Measurements from ENCODE around the gene ADPRHL1.

ADPRHL1 gene

DNA sequence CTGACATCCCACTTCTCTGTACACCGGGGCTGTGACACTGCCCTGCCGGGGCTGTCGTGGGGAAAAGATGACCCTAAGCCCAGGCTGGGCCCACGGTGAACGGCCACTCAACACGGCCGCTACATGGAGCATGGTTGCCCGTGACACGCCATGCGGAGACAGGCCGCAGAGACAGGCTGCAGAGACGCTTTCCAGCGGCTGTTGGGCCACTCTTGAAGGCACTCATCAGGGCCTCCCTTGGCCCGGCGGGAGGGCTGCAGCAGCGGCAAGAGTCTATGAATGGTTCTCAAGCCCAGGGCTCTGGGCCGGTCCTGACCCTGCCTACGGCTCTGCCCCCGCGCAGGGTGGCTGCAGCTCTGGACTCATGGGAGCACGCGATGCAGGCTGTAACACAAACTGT lies 22.1 kb downstream of the ADPRHL1 start:
- TF ChIP-seq, protein P1, sequence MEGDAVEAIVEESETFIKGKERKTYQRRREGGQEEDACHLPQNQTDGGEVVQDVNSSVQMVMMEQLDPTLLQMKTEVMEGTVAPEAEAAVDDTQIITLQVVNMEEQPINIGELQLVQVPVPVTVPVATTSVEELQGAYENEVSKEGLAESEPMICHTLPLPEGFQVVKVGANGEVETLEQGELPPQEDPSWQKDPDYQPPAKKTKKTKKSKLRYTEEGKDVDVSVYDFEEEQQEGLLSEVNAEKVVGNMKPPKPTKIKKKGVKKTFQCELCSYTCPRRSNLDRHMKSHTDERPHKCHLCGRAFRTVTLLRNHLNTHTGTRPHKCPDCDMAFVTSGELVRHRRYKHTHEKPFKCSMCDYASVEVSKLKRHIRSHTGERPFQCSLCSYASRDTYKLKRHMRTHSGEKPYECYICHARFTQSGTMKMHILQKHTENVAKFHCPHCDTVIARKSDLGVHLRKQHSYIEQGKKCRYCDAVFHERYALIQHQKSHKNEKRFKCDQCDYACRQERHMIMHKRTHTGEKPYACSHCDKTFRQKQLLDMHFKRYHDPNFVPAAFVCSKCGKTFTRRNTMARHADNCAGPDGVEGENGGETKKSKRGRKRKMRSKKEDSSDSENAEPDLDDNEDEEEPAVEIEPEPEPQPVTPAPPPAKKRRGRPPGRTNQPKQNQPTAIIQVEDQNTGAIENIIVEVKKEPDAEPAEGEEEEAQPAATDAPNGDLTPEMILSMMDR (IDR thresholded peaks at IDR 0.05): no peak

DNA sequence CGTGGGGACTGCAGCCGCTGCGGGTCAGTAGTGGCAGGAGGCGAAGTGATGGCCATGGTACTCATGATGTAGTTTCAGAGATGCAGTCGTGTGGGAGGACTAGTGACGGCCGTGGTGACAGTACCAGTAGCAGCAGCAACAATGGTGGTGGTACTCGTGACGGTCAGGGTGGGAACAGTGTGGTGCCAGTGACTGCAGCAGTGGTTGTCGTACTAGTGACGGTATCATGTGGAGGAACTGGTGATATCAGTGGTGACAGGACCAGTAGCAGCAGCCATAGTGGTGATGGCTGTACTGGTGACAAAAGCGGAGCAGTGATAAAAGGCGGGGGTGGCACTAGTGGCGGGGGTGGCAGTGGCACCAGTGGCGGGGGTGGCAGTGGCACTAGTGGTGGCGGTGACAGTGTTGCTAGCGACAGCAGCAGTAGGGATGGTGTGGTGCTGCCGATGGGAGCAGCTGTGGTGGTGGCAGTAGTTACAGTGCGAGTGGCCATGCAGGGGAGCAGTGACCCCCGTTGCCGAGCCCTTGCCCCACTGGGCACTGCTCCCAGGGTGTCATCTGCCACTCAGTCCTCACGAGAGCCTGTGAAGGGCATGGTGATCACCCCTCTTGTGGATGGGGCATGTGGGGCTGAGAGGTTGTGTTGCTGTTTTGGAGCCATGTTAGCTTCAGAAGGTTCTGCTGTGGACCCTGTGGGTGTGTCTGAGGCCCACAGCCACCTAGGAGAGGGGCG lies 22.7 kb downstream of the ADPRHL1 start:
- TF ChIP-seq, protein P1 (IDR thresholded peaks at IDR 0.05): no peak

DNA sequence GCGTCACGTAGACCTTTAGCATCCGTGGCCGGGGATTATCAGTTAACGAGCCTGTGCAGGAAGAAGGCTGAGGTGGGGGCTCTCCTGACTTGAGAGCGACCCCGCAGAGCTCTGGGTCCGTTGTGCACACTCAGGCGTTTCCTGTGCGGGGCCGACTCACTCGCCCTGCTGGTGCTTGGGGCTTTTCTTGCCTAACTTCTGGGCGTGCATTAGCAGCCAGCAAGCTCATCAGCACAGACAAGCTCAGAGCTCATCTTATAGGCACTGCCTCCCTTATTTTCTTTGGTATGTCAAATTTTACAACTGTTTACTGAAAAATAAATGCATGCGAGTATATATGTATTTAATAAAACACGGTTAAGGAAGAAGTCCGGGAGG lies 23.7 kb downstream of the ADPRHL1 start:
- TF ChIP-seq, protein P1 (IDR thresholded peaks at IDR 0.05): no peak

DNA sequence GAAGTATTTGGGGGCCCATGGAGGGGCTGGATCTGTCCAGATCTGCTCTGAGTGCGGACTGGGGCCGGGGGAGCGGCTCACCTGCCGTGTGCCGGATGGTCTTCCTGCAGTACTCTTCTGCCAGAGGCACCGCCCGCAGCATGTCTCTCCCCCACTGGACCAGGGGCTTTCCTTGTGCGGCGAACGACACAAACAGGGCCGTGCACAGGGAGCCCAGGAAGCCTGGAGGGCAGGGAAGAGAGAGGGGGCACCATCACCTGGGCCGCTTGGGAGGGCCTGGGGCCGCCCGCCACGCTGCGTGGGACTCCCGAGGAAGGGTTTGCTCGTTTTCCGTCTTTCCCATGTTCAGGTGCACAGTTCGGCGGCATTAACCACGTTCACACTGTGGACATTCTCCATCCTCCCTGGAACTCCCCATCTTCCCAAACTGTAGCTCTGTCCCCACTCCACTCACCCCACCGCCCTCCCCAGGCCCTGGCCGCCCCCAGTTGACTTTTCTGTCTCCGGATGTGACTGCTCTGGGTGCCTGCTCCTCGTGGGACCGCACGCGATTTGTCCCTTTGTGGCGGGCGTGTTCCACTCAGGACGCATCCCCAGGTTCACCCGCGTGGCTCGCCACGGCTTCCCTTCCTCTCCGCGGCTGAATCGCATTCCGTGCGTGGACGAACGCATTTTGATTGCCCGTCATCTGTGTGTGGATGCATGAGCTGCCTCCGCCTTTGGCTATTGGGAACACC lies 24.2 kb downstream of the ADPRHL1 start:
- TF ChIP-seq, protein P1 (IDR thresholded peaks at IDR 0.05): no peak

DNA sequence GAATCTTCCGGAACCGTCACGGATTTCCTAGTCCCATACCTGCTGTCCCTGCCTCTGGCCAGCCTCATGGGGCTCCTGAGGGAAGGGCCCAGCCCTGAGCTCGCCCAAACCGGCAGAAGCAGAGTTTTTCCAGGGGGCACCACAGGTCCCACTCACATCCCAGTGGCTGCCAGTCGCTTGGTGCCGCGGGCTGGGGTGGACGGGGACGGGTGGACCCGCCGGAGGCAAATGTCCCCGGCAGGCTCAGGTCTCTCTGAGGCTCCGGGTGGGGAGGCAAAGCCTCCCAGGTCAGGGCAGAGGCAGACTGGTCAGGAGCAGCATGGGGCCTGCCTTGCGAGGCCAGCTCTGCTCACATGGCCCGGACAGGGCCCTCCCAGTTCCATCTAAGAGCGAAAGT lies 24.8 kb downstream of the ADPRHL1 start:
- TF ChIP-seq, protein P1 (IDR thresholded peaks at IDR 0.05): no peak

DNA sequence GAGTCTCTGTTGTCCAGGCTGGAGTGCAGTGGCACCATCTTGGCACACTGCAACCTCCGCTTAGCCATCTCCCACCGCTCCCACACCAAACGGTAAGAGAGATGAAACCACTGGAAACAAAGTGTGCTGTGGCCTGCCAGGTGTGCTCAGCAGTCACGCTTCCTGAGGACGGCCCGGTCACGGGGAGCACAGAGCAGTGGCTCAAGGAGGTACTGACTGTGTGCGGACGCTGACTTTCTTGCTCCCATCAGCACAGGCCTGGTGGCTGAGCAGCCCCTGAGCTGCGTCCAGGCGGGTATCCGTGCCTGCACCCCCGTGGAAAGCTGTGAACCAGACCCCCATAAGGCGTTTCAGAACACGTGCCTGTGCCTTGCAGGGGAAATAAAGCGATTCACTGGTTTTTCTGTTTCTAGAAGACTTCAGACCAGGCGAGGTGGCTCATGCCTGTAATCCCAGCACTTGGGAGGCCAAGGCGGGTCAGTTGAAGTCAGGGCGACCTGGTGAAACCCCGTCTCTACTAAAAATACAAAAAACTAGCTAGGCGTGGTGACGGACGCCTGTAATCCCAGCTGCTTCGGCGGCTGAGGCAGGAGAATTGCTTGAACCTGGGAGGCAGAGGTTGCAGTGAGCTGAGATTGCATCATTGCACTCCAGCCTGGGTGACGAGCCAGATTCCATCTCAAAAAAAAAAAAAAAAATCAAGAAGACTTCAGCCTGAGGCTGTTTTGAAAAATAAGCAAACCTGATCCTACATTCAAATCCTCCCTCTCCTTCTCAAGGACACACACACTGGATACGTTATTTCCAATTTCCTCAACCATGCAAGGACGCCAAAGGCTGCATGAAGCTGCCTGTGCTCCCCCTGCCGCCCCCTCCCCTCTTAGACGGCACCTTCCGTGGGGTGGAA lies 25.5 kb downstream of the ADPRHL1 start:
- TF ChIP-seq, protein P1 (IDR thresholded peaks at IDR 0.05): no peak

DNA sequence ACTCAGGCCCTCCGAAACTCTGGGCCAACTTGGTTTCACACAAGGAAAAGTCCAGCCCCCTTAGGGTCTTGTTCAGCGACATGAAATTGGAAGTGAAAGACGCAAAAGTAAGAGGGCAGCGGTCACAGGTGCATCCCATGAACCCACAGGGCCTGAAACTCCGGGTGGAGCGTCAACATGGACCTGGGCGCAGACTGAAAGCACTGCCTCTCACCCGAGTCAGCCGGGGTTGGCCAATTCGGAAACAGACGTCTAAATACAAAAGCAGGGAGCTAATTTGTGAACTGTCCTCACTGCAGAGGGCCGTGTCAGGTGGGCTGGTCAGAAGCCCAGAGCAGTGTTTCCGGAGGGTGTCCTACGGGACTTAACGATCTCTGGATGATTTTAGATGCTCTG lies 26.7 kb downstream of the ADPRHL1 start:
- TF ChIP-seq, protein P1 (IDR thresholded peaks at IDR 0.05): no peak
